HepG2 (cell line): Measurements from ENCODE around the gene VWCE. TPM values are rescaled to one million over a fixed set of nuclear protein-coding genes. Genes with fewer than 3 reads are reported as not detected.

ENCODE experiments used
- ADNP ChIP-seq: sonication (generic); formaldehyde crosslinking; IDR thresholded peaks from 2 replicates; pipeline ENCODE4 v1.4.0; 2020; ENCODE audit warnings: missing genetic modification reagents
- AGO1 ChIP-seq: fragments of 200-400 bp; formaldehyde crosslinking; IDR thresholded peaks from 2 replicates; pipeline ENCODE4 v1.6.1; 2017; ENCODE audit warnings: mild to moderate bottlenecking, low read depth, low read length, moderate library complexity; ENCODE audit not compliant: poor library complexity, severe bottlenecking
- EEA1 ChIP-seq: sonication (generic); formaldehyde crosslinking; IDR thresholded peaks from 2 replicates; pipeline ENCODE4 v1.5.1; 2020; ENCODE audit warnings: mild to moderate bottlenecking, missing genetic modification reagents, borderline replicate concordance
- MBNL3 ChIP-seq: fragments of 250-450 bp; sonication (Bioruptor Pico); conservative IDR thresholded peaks from 2 replicates; pipeline ENCODE4 v1.8.0; 2022; ENCODE audit warnings: mild to moderate bottlenecking, inconsistent platforms
- PHF21A ChIP-seq: sonication (generic); formaldehyde crosslinking; IDR thresholded peaks from 2 replicates; pipeline ENCODE4 v1.5.0; 2020; ENCODE audit warnings: mild to moderate bottlenecking, missing genetic modification reagents
- PLRG1 ChIP-seq: fragments of 450-650 bp; conservative IDR thresholded peaks from 2 replicates; pipeline ENCODE4 v1.6.1; 2016
- POLR2AphosphoS2 ChIP-seq: IDR thresholded peaks from 2 replicates; pipeline ENCODE4 v1.6.1; 2011; ENCODE audit warnings: low read depth, low read length, improper control_type of control experiment
- RFX3 ChIP-seq: IDR thresholded peaks from 2 replicates; pipeline ENCODE4 v1.6.1; 2016; ENCODE audit warnings: missing biosample characterization, missing genetic modification reagents
- SMC3 ChIP-seq: IDR thresholded peaks from 2 replicates; pipeline ENCODE4 v1.6.1; 2011; ENCODE audit warnings: low read length, improper control_type of control experiment
- TAF1 ChIP-seq: sonication (generic); formaldehyde crosslinking; IDR thresholded peaks from 2 replicates; pipeline ENCODE4 v1.4.0; 2020; ENCODE audit warnings: missing genetic modification reagents
- TEAD3 ChIP-seq: optimal IDR thresholded peaks from 2 replicates; pipeline ENCODE3; 2016; ENCODE audit warnings: borderline replicate concordance
- YY1 ChIP-seq: IDR thresholded peaks from 2 replicates; pipeline ENCODE4 v1.6.1; 2011; ENCODE audit warnings: low read length, low read depth, moderate library complexity, mild to moderate bottlenecking; ENCODE audit not compliant: insufficient read depth, insufficient replicate concordance
- ZFAT ChIP-seq: sonication (generic); formaldehyde crosslinking; conservative IDR thresholded peaks from 2 replicates; pipeline ENCODE4 v1.8.1; 2023; ENCODE audit warnings: missing genetic modification reagents, inconsistent platforms
- ZNF20 ChIP-seq: sonication (generic); formaldehyde crosslinking; IDR thresholded peaks from 2 replicates; pipeline ENCODE4 v1.4.0; 2020; ENCODE audit warnings: mild to moderate bottlenecking, moderate library complexity, missing genetic modification reagents
- ZNF33B ChIP-seq: sonication (generic); formaldehyde crosslinking; IDR thresholded peaks from 2 replicates; pipeline ENCODE4 v1.5.1; 2020; ENCODE audit warnings: mild to moderate bottlenecking, missing genetic modification reagents
- polyA plus RNA-seq, 8 experiments: library from polyadenylated mRNA; depleted of rRNA in 3 of 8; stranded (reverse) in 7 of 8; unstranded in 1 of 8; fragments of >200 nt; fragmentation: Illumina TruSeq in 4 of 8; extraction: Trizol in 4 of 8; gene quantifications; 2 replicates each; pipeline versions ENCODE4 v1.2.1 to v1.2.3, GENCODE V29; 2011 to 2016; ENCODE audit warnings: low read depth in 4 of 8, missing spikeins in 1 of 8, mixed read lengths in 1 of 8; ENCODE audit not compliant: insufficient read depth in 1 of 8
- total RNA-seq, 5 experiments: library from RNA; depleted of rRNA; stranded (reverse); fragments of >200 nt; fragmentation: Illumina TruSeq; extraction: Trizol; gene quantifications; 2 replicates each; pipeline ENCODE4 v1.2.3, GENCODE V29; 2016; ENCODE audit warnings: low read depth in 1 of 5
- TF ChIP-seq, protein P1 (sequence below): sonication (generic); formaldehyde crosslinking; IDR thresholded peaks from 2 replicates; pipeline ENCODE4 v1.5.1; 2020; ENCODE audit warnings: mild to moderate bottlenecking, missing genetic modification reagents, moderate library complexity
- TF ChIP-seq, protein P2 (sequence below): sonication (generic); formaldehyde crosslinking; IDR thresholded peaks from 2 replicates; pipeline ENCODE4 v1.8.0; 2023; ENCODE audit warnings: mild to moderate bottlenecking, missing genetic modification reagents
- TF ChIP-seq, protein P3 (sequence below): sonication (generic); formaldehyde crosslinking; IDR thresholded peaks from 2 replicates; pipeline ENCODE4 v1.4.0; 2020; ENCODE audit warnings: missing genetic modification reagents, borderline replicate concordance
- TF ChIP-seq, protein P4 (sequence below): IDR thresholded peaks from 2 replicates; pipeline ENCODE4 v1.6.1; 2012; ENCODE audit warnings: low read depth, low read length, improper control_type of control experiment

VWCE gene
- total and polyA plus RNA-seq, 2 of the 13 experiments (the other 11 are each of a cell fraction or from before 2014, with no cell fraction given) = 27.6 to 58.3 TPM

DNA sequence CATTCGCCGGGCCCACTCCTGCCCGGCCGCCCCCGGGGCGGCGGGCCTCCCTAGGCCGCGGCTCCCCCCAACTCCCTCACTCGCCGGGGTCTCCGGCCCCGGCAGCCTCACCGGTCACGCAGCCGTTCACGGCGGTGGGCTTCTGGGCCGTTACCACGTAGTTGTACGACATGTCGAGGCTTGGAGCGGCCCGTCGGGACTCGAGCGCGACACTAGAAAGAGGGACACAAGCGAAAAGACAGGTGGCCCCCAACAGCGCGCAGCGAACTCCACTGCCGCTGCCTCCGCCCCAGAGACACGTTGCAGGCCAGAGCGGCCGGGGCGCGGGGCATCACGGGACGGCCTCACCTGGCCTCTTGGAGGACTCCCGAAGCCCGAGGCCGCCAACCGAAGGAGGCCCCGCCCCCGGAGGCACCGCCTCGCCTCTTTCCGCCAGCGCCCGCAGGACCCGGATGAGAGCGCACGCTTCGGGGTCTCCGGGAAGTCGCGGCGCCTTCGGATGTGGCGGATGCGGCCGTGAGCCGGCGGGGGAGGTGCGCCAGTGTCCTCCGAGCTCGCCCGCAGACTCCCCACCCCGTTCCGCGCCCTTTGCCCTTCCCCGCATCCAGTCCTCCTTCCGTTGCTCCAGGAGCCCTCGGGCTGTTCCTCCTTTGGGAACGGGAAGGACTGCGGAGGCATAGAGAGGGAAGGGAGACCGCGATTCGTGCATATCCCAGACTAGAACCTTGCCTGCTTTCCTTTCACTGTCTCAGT is 37.9 kb upstream of the VWCE start, which contains the start of the genes DDB1 and TKFC (continued):
- TF ChIP-seq, protein P1, sequence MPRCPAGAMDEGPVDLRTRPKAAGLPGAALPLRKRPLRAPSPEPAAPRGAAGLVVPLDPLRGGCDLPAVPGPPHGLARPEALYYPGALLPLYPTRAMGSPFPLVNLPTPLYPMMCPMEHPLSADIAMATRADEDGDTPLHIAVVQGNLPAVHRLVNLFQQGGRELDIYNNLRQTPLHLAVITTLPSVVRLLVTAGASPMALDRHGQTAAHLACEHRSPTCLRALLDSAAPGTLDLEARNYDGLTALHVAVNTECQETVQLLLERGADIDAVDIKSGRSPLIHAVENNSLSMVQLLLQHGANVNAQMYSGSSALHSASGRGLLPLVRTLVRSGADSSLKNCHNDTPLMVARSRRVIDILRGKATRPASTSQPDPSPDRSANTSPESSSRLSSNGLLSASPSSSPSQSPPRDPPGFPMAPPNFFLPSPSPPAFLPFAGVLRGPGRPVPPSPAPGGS = peak; percentile 86; the same call in 1 of the 2 replicates
- TF ChIP-seq ZNF33B (0 out of 2 replicates have a peak, but pooled peaks have one; percentile 44), ADNP (CRISPR knock-in tag) (no peak), TEAD3 (CRISPR knock-in tag) (peak; percentile 53), YY1 (peak; percentile 73), ZNF20 (CRISPR knock-in tag) (no peak), TAF1 (peak; percentile 94), PLRG1 (no peak), POLR2AphosphoS2 (no peak), MBNL3 (no peak), ZFAT (CRISPR knock-in tag) (no peak), SMC3 (no peak), RFX3 (no peak), EEA1 (CRISPR knock-in tag) (peak; percentile 73; the same call in 1 of the 2 replicates), AGO1 (peak; percentile 64), PHF21A (CRISPR knock-in tag) (no peak)
- TF ChIP-seq, protein P2, sequence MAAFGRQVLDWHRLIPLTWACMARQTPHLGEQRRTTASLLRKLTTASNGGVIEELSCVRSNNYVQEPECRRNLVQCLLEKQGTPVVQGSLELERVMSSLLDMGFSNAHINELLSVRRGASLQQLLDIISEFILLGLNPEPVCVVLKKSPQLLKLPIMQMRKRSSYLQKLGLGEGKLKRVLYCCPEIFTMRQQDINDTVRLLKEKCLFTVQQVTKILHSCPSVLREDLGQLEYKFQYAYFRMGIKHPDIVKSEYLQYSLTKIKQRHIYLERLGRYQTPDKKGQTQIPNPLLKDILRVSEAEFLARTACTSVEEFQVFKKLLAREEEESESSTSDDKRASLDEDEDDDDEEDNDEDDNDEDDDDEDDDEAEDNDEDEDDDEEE (CRISPR knock-in tag) = no peak; the same call in none of the 2 replicates
- TF ChIP-seq, protein P3, sequence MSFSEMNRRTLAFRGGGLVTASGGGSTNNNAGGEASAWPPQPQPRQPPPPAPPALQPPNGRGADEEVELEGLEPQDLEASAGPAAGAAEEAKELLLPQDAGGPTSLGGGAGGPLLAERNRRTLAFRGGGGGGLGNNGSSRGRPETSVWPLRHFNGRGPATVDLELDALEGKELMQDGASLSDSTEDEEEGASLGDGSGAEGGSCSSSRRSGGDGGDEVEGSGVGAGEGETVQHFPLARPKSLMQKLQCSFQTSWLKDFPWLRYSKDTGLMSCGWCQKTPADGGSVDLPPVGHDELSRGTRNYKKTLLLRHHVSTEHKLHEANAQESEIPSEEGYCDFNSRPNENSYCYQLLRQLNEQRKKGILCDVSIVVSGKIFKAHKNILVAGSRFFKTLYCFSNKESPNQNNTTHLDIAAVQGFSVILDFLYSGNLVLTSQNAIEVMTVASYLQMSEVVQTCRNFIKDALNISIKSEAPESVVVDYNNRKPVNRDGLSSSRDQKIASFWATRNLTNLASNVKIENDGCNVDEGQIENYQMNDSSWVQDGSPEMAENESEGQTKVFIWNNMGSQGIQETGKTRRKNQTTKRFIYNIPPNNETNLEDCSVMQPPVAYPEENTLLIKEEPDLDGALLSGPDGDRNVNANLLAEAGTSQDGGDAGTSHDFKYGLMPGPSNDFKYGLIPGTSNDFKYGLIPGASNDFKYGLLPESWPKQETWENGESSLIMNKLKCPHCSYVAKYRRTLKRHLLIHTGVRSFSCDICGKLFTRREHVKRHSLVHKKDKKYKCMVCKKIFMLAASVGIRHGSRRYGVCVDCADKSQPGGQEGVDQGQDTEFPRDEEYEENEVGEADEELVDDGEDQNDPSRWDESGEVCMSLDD (CRISPR knock-in tag) = peak; percentile 65; the same call in 1 of the 2 replicates
- TF ChIP-seq, protein P4, sequence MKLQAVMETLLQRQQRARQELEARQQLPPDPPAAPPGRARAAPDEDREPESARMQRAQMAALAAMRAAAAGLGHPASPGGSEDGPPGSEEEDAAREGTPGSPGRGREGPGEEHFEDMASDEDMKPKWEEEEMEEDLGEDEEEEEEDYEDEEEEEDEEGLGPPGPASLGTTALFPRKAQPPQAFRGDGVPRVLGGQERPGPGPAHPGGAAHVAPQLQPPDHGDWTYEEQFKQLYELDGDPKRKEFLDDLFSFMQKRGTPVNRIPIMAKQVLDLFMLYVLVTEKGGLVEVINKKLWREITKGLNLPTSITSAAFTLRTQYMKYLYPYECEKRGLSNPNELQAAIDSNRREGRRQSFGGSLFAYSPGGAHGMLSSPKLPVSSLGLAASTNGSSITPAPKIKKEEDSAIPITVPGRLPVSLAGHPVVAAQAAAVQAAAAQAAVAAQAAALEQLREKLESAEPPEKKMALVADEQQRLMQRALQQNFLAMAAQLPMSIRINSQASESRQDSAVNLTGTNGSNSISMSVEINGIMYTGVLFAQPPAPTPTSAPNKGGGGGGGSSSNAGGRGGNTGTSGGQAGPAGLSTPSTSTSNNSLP = no peak
